AG04449 (cell line): ENCODE results near the gene CTDSPL.

ENCODE experiments used
- CTCF ChIA-PET: fragments of 350-600 bp; formaldehyde crosslinking; extraction: SDS; loops from one replicate; lab custom pipeline; 2021; ENCODE audit warnings: antibody characterized with exemption; lab: Yijun Ruan, JAX
- POLR2A ChIA-PET: fragments of 400-600, 350-600 bp; formaldehyde crosslinking; extraction: SDS; loops from one replicate; lab custom pipeline; 2020; ENCODE audit warnings: antibody characterized with exemption, inconsistent platforms; lab: Yijun Ruan, JAX
- DNase-seq: peaks from one replicate; pipeline ENCODE4 v3.0.0-alpha.2; 2010; ENCODE audit warnings: low read depth, low spot score
- H3K4me3 ChIP-seq: 2 replicates; pipeline ENCODE4 v1.5.1; 2011; ENCODE audit warnings: low read depth, mild to moderate bottlenecking, control low read depth, low read length
- CTCF ChIP-seq: IDR thresholded peaks from one replicate; pipeline ENCODE4 v1.5.1; 2011; ENCODE audit warnings: mild to moderate bottlenecking, moderate library complexity, low read length, control low read depth, inconsistent platforms; ENCODE audit not compliant: insufficient read depth; ENCODE audit errors: missing control alignments

CTDSPL gene

GRCh38 chr3:37925157-37925556, 63.5 kb downstream of the CTDSPL start:
- TF ChIP-seq CTCF = no peak
- DNase-seq = no peak
- ChIA-PET CTCF (interaction anchor here (1.9 kb wide), 1 partner anchor 16 kb away, joined by 4 read pairs; no protein-coding TSS in a partner anchor), POLR2A (no interaction called here)
- H3K4me3 ChIP-seq = no peak overlapping the region

GRCh38 chr3:37926611-37927010, 64.9 kb downstream of the CTDSPL start:
- POLR2A ChIA-PET = no interaction called here
- CTCF ChIA-PET = interaction anchor here (1.1 kb wide), 1 partner anchor 9 kb away, joined by 3 read pairs; no protein-coding TSS in a partner anchor
- no peak for DNase-seq
- H3K4me3 ChIP-seq = no peak overlapping the region
- no peak for TF ChIP-seq CTCF

GRCh38 chr3:37930495-37930894, 68.8 kb downstream of the CTDSPL start:
- DNase-seq = no peak
- no peak overlapping the region for H3K4me3 ChIP-seq
- CTCF ChIA-PET = interaction anchor here (0.9 kb wide), 1 partner anchor 12 kb away, joined by 3 read pairs; no protein-coding TSS in a partner anchor
- POLR2A ChIA-PET = no interaction called here
- no peak for TF ChIP-seq CTCF

GRCh38 chr3:37932505-37932904, 70.8 kb downstream of the CTDSPL start:
- no peak for TF ChIP-seq CTCF
- ChIA-PET POLR2A (no interaction called here), CTCF (interaction anchor here (1.6 kb wide), 1 partner anchor 42 kb away, joined by 3 read pairs; no protein-coding TSS in a partner anchor)
- DNase-seq = no peak
- no peak overlapping the region for H3K4me3 ChIP-seq

GRCh38 chr3:37934631-37935289, 73.1 kb downstream of the CTDSPL start:
- H3K4me3 ChIP-seq = no peak overlapping the region
- DNase-seq = no peak
- ChIA-PET POLR2A (no interaction called here), CTCF (interaction anchor here (0.8 to 1.8 kb wide), 7 partner anchors 8 to 80 kb away, joined by 3 to 6 read pairs (median 3); no protein-coding TSS in a partner anchor)
- no peak for TF ChIP-seq CTCF

GRCh38 chr3:37935290-37935668, 73.6 kb downstream of the CTDSPL start:
- H3K4me3 ChIP-seq = no peak overlapping the region
- no peak for DNase-seq
- TF ChIP-seq CTCF = no peak
- CTCF ChIA-PET = interaction anchor here (1.2 to 2.0 kb wide), 3 partner anchors 9 to 80 kb away, joined by 3 to 10 read pairs (median 5); no protein-coding TSS in a partner anchor
- POLR2A ChIA-PET = no interaction called here
